HG03442 (cell line): Measurements from ENCODE around the gene TTC1.
"Not testable (repeated sequence)": the region's sequence is repeated elsewhere in the genome, so short reads cannot be mapped to it uniquely, and the experiment has no call there.

Experiments
- ATAC-seq: cut with Tn5 transposase; IDR thresholded peaks from one replicate; pipeline ENCODE4 v1.9.1; 2021; ENCODE audit warnings: mild to moderate bottlenecking, moderate library complexity; ENCODE audit not compliant: unreplicated experiment

TTC1 gene

GRCh38 chr5:160008877-160009590 is at the start of gene TTC1:
TSS of gene TTC1 (plus strand) at chr5:160009139. CDS start at chr5:160010529, 1,390 bp downstream.
- ATAC-seq: peak; percentile 100

GRCh38 chr5:159961176-159962160 is 47.5 kb upstream of the TTC1 start:
- ATAC-seq: no peak

- no peak for ATAC-seq
These were observed 46.7 kb upstream of the TTC1 start for GRCh38 chr5:159962214-159962613.

GRCh38 chr5:159963935-159964334 is 45.0 kb upstream of the TTC1 start:
- ATAC-seq: no peak

- no peak for ATAC-seq
These were observed 43.7 kb upstream of the TTC1 start for GRCh38 chr5:159965031-159965837.

GRCh38 chr5:159965838-159966128 is 43.2 kb upstream of the TTC1 start:
- not testable (repeated sequence) for ATAC-seq

GRCh38 chr5:159969966-159970365 is 39.0 kb upstream of the TTC1 start:
- no peak for ATAC-seq

- ATAC-seq: no peak
These were observed 37.9 kb upstream of the TTC1 start for GRCh38 chr5:159971038-159971437.

GRCh38 chr5:159971514-159971913 is 37.4 kb upstream of the TTC1 start:
- no peak for ATAC-seq

GRCh38 chr5:159971931-159972461 is 36.9 kb upstream of the TTC1 start:
- ATAC-seq: no peak

- ATAC-seq: no peak
These were observed 36.2 kb upstream of the TTC1 start for GRCh38 chr5:159972538-159973362.

- no peak for ATAC-seq
These were observed 33.4 kb upstream of the TTC1 start for GRCh38 chr5:159975462-159976019.

- ATAC-seq: no peak
These were observed 32.0 kb upstream of the TTC1 start for GRCh38 chr5:159976921-159977320.

GRCh38 chr5:159978358-159978757 is 30.6 kb upstream of the TTC1 start:
- ATAC-seq: no peak

GRCh38 chr5:159982421-159983173 is 26.3 kb upstream of the TTC1 start:
- ATAC-seq: no peak

- ATAC-seq: peak; percentile 96
These were observed 21.8 kb upstream of the TTC1 start for GRCh38 chr5:159987031-159987674.

- ATAC-seq: no peak
These were observed 18.4 kb upstream of the TTC1 start for GRCh38 chr5:159990506-159990905.

GRCh38 chr5:159992566-159992965 is 16.4 kb upstream of the TTC1 start:
- no peak for ATAC-seq

- ATAC-seq: no peak
These were observed 15.7 kb upstream of the TTC1 start for GRCh38 chr5:159993194-159993593.
